HepG2 (cell line): ENCODE data around the gene ASTN2. TPM values are rescaled to one million over a fixed set of nuclear protein-coding genes. Genes with fewer than 3 reads are reported as not detected.

Experiments used
- ATAC-seq: fragments of 200-7000 bp; cut with Tn5 transposase; 3 replicates; pipeline ENCODE4 v1.9.1; 2020; ENCODE audit warnings: mild to moderate bottlenecking, moderate library complexity
- BruUV-seq: library from RNA; stranded (reverse); fragments of 400-500 nt; replicated peaks from 2 replicates; lab custom pipeline; 2021; lab: Mats Ljungman, UMichigan
- CTCF ChIA-PET: fragments of 300-600 bp; formaldehyde crosslinking; extraction: SDS; loops from one replicate; lab custom pipeline; 2021; ENCODE audit warnings: low total read pairs, inconsistent platforms, low intra/inter-chr PET ratio; lab: Yijun Ruan, JAX
- POLR2A ChIA-PET: fragments of 350-600 bp; sonication (Branson Sonifier 250); formaldehyde crosslinking; loops from one replicate; lab custom pipeline; 2020; ENCODE audit warnings: antibody characterized with exemption, inconsistent platforms; lab: Yijun Ruan, JAX
- DNase-seq: peaks from one replicate; pipeline ENCODE4 v3.0.0-alpha.2; 2015; ENCODE audit warnings: low spot score
- FAIRE-seq: peaks from 3 replicates; lab custom pipeline; 2011; peaks lifted over from hg19 to GRCh38; lab: Jason Lieb, UNC
- H2AFZ ChIP-seq: one replicate; pipeline ENCODE4 v1.6.1; 2011; ENCODE audit warnings: low read length, inconsistent platforms
- H3K27ac ChIP-seq: fragments of 300-600 bp; 3 replicates; pipeline ENCODE4 v1.8.0; 2011; ENCODE audit warnings: mixed run types, mild to moderate bottlenecking, mixed read lengths, low read length, inconsistent platforms; ENCODE audit not compliant: insufficient read depth; ENCODE audit errors: extremely low read length
- H3K27me3 ChIP-seq, 2 experiments: fragments of 200-600 bp in 1 of 2; 2 replicates in 1 of 2; 3 replicates in 1 of 2; pipeline versions ENCODE4 v1.6.0 to v1.8.0; 2011; ENCODE audit warnings: low read length in 2 of 2, mild to moderate bottlenecking in 2 of 2, moderate library complexity in 2 of 2, inconsistent platforms in 1 of 2; ENCODE audit not compliant: insufficient read depth in 2 of 2, control insufficient read depth in 1 of 2
- H3K36me3 ChIP-seq, 2 experiments: fragments of 200-600 bp in 1 of 2; replicated peaks in 1 of 2; 2 replicates in 1 of 2; 3 replicates in 1 of 2; pipeline versions ENCODE4 v1.5.1 to v1.8.0; 2011; ENCODE audit warnings: low read length in 2 of 2, inconsistent platforms in 1 of 2; ENCODE audit not compliant: insufficient read depth in 2 of 2, control insufficient read depth in 1 of 2
- H3K4me1 ChIP-seq: 2 replicates; pipeline ENCODE4 v1.5.1; 2012; ENCODE audit warnings: low read length, inconsistent platforms; ENCODE audit not compliant: insufficient read depth
- H3K4me2 ChIP-seq: 2 replicates; pipeline ENCODE4 v1.6.0; 2011; ENCODE audit warnings: low read depth, low read length, inconsistent platforms
- H3K4me3 ChIP-seq, 3 experiments: fragments of 200-600 bp in 1 of 3; sonication (generic), shearing (Covaris generic) in 1 of 3; replicated peaks in 1 of 3; 2 replicates each; pipeline ENCODE4 v1.5.1; 2011 to 2016; ENCODE audit warnings: low read length in 3 of 3, inconsistent platforms in 2 of 3, low read depth in 2 of 3, mild to moderate bottlenecking in 2 of 3, control low read depth in 1 of 3, mixed read lengths in 1 of 3; ENCODE audit not compliant: insufficient read depth in 1 of 3
- H3K79me2 ChIP-seq: one replicate; pipeline ENCODE4 v1.6.1; 2011; ENCODE audit warnings: low read length, inconsistent platforms; ENCODE audit not compliant: insufficient read depth
- H3K9ac ChIP-seq: 2 replicates; pipeline ENCODE4 v1.6.0; 2011; ENCODE audit warnings: mild to moderate bottlenecking, low read depth, low read length, inconsistent platforms; ENCODE audit not compliant: insufficient read depth
- H3K9me3 ChIP-seq: 2 replicates; pipeline ENCODE4 v1.5.1; 2012; ENCODE audit warnings: mild to moderate bottlenecking, low read length
- H4K20me1 ChIP-seq: 2 replicates; pipeline ENCODE4 v1.6.0; 2011; ENCODE audit warnings: inconsistent platforms, mild to moderate bottlenecking, low read length, moderate library complexity; ENCODE audit not compliant: insufficient read depth
- DZIP1 ChIP-seq: sonication (generic); formaldehyde crosslinking; IDR thresholded peaks from 2 replicates; pipeline ENCODE4 v1.5.0; 2020; ENCODE audit warnings: mild to moderate bottlenecking, missing genetic modification reagents
- ETV5 ChIP-seq: IDR thresholded peaks from 2 replicates; pipeline ENCODE4 v1.6.1; 2018; ENCODE audit warnings: missing biosample characterization, missing genetic modification reagents, inconsistent platforms, borderline replicate concordance
- JARID2 ChIP-seq: sonication (generic); formaldehyde crosslinking; IDR thresholded peaks from 2 replicates; pipeline ENCODE4 v1.8.1; 2023; ENCODE audit warnings: missing genetic modification reagents, inconsistent platforms; ENCODE audit not compliant: insufficient replicate concordance
- MEIS2 ChIP-seq: sonication (generic); formaldehyde crosslinking; IDR thresholded peaks from 2 replicates; pipeline ENCODE4 v1.9.0; 2021; ENCODE audit warnings: mild to moderate bottlenecking, missing genetic modification reagents
- SMARCC2 ChIP-seq: fragments of 450-650 bp; IDR thresholded peaks from 2 replicates; pipeline ENCODE4 v1.6.1; 2017; ENCODE audit warnings: antibody characterized with exemption, mild to moderate bottlenecking
- ZNF639 ChIP-seq: conservative IDR thresholded peaks from 2 replicates; pipeline ENCODE4 v1.6.1; 2018; ENCODE audit warnings: missing genetic modification reagents
- ZNF83 ChIP-seq: sonication (generic); formaldehyde crosslinking; IDR thresholded peaks from 2 replicates; pipeline ENCODE4 v1.4.0; 2020; ENCODE audit warnings: missing genetic modification reagents, mild to moderate bottlenecking, borderline replicate concordance
- ZSCAN22 ChIP-seq: sonication (generic); formaldehyde crosslinking; IDR thresholded peaks from 2 replicates; pipeline ENCODE4 v1.4.0; 2020; ENCODE audit warnings: mild to moderate bottlenecking, missing genetic modification reagents
- WGBS: methylation state at CpG from one replicate; pipeline ENCODE4 v1.1.6; 2017; ENCODE audit warnings: low lambda C conversion rate; 5-methylcytosine and 5-hydroxymethylcytosine counted together
- in situ Hi-C: cut with HindIII; loops from 2 replicates; pipeline ENCODE4 v1.10.0; 2017; ENCODE audit warnings: low pct_unique_long_range_greater_than_20kb; ENCODE audit not compliant: extremely low pct_ligation_motif_present
- intact Hi-C: fragments of 100-400 bp; cut with micrococcal nuclease; formaldehyde crosslinking; loops from one replicate; pipeline ENCODE4 v1.10.0; 2022; ENCODE audit not compliant: unreplicated experiment
- polyA plus RNA-seq, 8 experiments: library from polyadenylated mRNA; depleted of rRNA in 3 of 8; stranded (reverse) in 7 of 8; unstranded in 1 of 8; fragments of >200 nt; fragmentation: Illumina TruSeq in 4 of 8; extraction: Trizol in 4 of 8; gene quantifications; 2 replicates each; pipeline versions ENCODE4 v1.2.1 to v1.2.3, GENCODE V29; 2011 to 2016; ENCODE audit warnings: low read depth in 4 of 8, missing spikeins in 1 of 8, mixed read lengths in 1 of 8; ENCODE audit not compliant: insufficient read depth in 1 of 8
- total RNA-seq, 5 experiments: library from RNA; depleted of rRNA; stranded (reverse); fragments of >200 nt; fragmentation: Illumina TruSeq; extraction: Trizol; gene quantifications; 2 replicates each; pipeline ENCODE4 v1.2.3, GENCODE V29; 2016; ENCODE audit warnings: low read depth in 1 of 5

ASTN2 gene
- total and polyA plus RNA-seq, 2 of the 13 experiments (the other 11 are each of a cell fraction or from before 2014, with no cell fraction given), result 5.2 to 13.5 TPM

GRCh38 chr9:116460026-116460425 lies 954.8 kb downstream of the ASTN2 start:
- Histone ChIP-seq H3K27me3 (no peaks in the 10 kb centered on the region), H4K20me1 (no peaks in the 10 kb centered on the region), H3K4me1 (no peaks in the 10 kb centered on the region), H3K9ac (no peak overlapping the region), H3K79me2 (no peaks in the 10 kb centered on the region), H3K4me2 (no peak overlapping the region), H3K4me3 (no peak overlapping the region), H3K36me3 (no peaks in the 10 kb centered on the region; a peak in 1 of 5 replicates), H2AFZ (no peak overlapping the region), H3K9me3 (peaks cover 11% of the 10 kb centered on the region), H3K27ac (no peak overlapping the region)
- intact Hi-C loops (loop anchor here (10.0 kb wide), 1 partner anchor 125 kb away; no protein-coding TSS in a partner anchor), in situ Hi-C loops (no loop called here)
- CTCF ChIA-PET, result no interaction called here
- BruUV-seq, result no TSS peak
- 82% methylated on average over 2 of the region's 2 CpGs for WGBS
- no peak for DNase-seq
- no peak for ATAC-seq
- POLR2A ChIA-PET, result no interaction called here
- no peak for FAIRE-seq
- no peak for TF ChIP-seq ZNF639
- no peak for TF ChIP-seq ZSCAN22
- no peak for TF ChIP-seq MEIS2
- TF ChIP-seq SMARCC2, result no peak

GRCh38 chr9:116459576-116459975 lies 955.3 kb downstream of the ASTN2 start:
- intact Hi-C loops (no loop called here), in situ Hi-C loops (no loop called here)
- H3K36me3 ChIP-seq, result no peaks in the 10 kb centered on the region; a peak in 1 of 5 replicates
- no peak overlapping the region for H2AFZ ChIP-seq
- POLR2A ChIA-PET, result no interaction called here
- no peaks in the 10 kb centered on the region for H3K27me3 ChIP-seq
- WGBS, result 94% methylated on average over 3 of the region's 3 CpGs
- no peak overlapping the region for H3K9ac ChIP-seq
- H3K4me1 ChIP-seq, result no peaks in the 10 kb centered on the region
- no peak overlapping the region for H3K4me3 ChIP-seq
- H4K20me1 ChIP-seq, result no peaks in the 10 kb centered on the region
- TF ChIP-seq JARID2 (CRISPR knock-in tag), result no peak
- no peak for TF ChIP-seq DZIP1 (CRISPR knock-in tag)
- TF ChIP-seq ZNF83 (CRISPR knock-in tag), result no peak
- TF ChIP-seq ETV5 (CRISPR knock-in tag), result no peak
- no peak for DNase-seq
- H3K79me2 ChIP-seq, result no peaks in the 10 kb centered on the region
- CTCF ChIA-PET, result no interaction called here
- peaks cover 11% of the 10 kb centered on the region for H3K9me3 ChIP-seq
- FAIRE-seq, result no peak
- ATAC-seq, result no peak
- no peak overlapping the region for H3K4me2 ChIP-seq
- no TSS peak for BruUV-seq
- H3K27ac ChIP-seq, result no peak overlapping the region
